ENCODE measurements around the gene LCN10. TPM values are rescaled to one million over a fixed set of nuclear protein-coding genes. Genes with fewer than 3 reads are reported as not detected.

LCN10 gene
- total and polyA plus RNA-seq, 2 of the 13 experiments (the other 11 are each of a cell fraction or from before 2014, with no cell fraction given), result 0.53 to 0.61 TPM

DNA sequence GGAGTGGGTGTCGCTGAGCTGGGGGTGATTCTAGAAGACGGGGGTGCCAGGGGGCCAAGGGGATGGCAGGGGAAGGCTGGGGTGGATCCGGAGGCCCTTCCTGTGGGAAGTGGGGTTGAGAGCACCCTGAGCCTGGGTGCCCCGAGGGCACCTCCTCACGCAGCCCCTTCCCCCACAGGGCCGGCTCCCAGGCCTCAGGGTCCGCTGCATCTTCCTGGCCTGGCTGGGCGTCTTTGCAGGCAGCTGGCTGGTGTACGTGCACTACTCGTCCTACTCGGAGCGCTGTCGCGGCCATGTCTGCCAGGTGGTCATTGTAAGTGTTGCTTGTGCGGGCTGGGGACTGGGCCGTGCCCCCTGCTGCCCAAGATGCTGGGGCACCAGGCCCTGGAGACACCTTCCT is 25.3 kb downstream of the LCN10 start:
- CTCF ChIA-PET (ENCODE audit: low intra/inter-chr PET ratio, low total read pairs), result no interaction called here
- H3K4me2 ChIP-seq (ENCODE audit: low read depth, low read length), result no peak overlapping the region
- H3K4me3 ChIP-seq (replicated peaks in 1 of 3; ENCODE audit: insufficient read depth in 1 of 3, low read depth in 2 of 3, low read length in 3 of 3), result no peak overlapping the region
- H3K9me3 ChIP-seq (ENCODE audit: low read length), result no peaks in the 10 kb centered on the region
- no peak overlapping the region for H3K27ac ChIP-seq (ENCODE audit: extremely low read length, insufficient read depth, low read length)
- H3K9ac ChIP-seq (ENCODE audit: insufficient read depth, low read depth, low read length), result no peak overlapping the region
- no peak overlapping the region for H2AFZ ChIP-seq (ENCODE audit: low read length)
- peaks cover 0 to 1% of the 10 kb centered on the region in 2 experiments; a peak in 1 of 5 replicates for H3K36me3 ChIP-seq (replicated peaks in 1 of 2; ENCODE audit: control insufficient read depth in 1 of 2, insufficient read depth in 2 of 2, low read length in 2 of 2)
- TF ChIP-seq ZNF761 (CRISPR knock-in tag; conservative IDR thresholded peaks at IDR 0.05) (no peak), ZNF138 (CRISPR knock-in tag; IDR thresholded peaks at IDR 0.05; ENCODE audit: low read depth) (no peak), FOXA1 (IDR thresholded peaks at IDR 0.05) (no peak), FOXA1 (CRISPR knock-in tag; IDR thresholded peaks at IDR 0.05) (no peak), RFXANK (CRISPR knock-in tag; IDR thresholded peaks at IDR 0.05) (no peak), KLF12 (CRISPR knock-in tag; IDR thresholded peaks at IDR 0.05; ENCODE audit: borderline replicate concordance) (no peak), MAZ (IDR thresholded peaks at IDR 0.05; ENCODE audit: borderline replicate concordance, low read depth, low read length) (no peak), MAZ (CRISPR knock-in tag; IDR thresholded peaks at IDR 0.05; ENCODE audit: low read depth) (no peak), ZC3H4 (CRISPR knock-in tag; IDR thresholded peaks at IDR 0.05; ENCODE audit: borderline replicate concordance) (no peak), ZNF160 (CRISPR knock-in tag; IDR thresholded peaks at IDR 0.05) (no peak), ZNF607 (CRISPR knock-in tag; IDR thresholded peaks at IDR 0.05; ENCODE audit: borderline replicate concordance) (no peak), SYNCRIP (IDR thresholded peaks at IDR 0.05; ENCODE audit: insufficient read depth, low read depth, low read length) (no peak), ZNF326 (CRISPR knock-in tag; IDR thresholded peaks at IDR 0.05; ENCODE audit: borderline replicate concordance) (no peak)
- TF ChIP-seq, protein P1, sequence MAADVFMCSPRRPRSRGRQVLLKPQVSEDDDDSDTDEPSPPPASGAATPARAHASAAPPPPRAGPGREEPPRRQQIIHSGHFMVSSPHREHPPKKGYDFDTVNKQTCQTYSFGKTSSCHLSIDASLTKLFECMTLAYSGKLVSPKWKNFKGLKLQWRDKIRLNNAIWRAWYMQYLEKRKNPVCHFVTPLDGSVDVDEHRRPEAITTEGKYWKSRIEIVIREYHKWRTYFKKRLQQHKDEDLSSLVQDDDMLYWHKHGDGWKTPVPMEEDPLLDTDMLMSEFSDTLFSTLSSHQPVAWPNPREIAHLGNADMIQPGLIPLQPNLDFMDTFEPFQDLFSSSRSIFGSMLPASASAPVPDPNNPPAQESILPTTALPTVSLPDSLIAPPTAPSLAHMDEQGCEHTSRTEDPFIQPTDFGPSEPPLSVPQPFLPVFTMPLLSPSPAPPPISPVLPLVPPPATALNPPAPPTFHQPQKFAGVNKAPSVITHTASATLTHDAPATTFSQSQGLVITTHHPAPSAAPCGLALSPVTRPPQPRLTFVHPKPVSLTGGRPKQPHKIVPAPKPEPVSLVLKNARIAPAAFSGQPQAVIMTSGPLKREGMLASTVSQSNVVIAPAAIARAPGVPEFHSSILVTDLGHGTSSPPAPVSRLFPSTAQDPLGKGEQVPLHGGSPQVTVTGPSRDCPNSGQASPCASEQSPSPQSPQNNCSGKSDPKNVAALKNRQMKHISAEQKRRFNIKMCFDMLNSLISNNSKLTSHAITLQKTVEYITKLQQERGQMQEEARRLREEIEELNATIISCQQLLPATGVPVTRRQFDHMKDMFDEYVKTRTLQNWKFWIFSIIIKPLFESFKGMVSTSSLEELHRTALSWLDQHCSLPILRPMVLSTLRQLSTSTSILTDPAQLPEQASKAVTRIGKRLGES (CRISPR knock-in tag; IDR thresholded peaks at IDR 0.05; ENCODE audit: borderline replicate concordance), result no peak
- TF ChIP-seq, protein P2, sequence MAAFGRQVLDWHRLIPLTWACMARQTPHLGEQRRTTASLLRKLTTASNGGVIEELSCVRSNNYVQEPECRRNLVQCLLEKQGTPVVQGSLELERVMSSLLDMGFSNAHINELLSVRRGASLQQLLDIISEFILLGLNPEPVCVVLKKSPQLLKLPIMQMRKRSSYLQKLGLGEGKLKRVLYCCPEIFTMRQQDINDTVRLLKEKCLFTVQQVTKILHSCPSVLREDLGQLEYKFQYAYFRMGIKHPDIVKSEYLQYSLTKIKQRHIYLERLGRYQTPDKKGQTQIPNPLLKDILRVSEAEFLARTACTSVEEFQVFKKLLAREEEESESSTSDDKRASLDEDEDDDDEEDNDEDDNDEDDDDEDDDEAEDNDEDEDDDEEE (CRISPR knock-in tag; IDR thresholded peaks at IDR 0.05), result no peak
- TF ChIP-seq, protein P3, sequence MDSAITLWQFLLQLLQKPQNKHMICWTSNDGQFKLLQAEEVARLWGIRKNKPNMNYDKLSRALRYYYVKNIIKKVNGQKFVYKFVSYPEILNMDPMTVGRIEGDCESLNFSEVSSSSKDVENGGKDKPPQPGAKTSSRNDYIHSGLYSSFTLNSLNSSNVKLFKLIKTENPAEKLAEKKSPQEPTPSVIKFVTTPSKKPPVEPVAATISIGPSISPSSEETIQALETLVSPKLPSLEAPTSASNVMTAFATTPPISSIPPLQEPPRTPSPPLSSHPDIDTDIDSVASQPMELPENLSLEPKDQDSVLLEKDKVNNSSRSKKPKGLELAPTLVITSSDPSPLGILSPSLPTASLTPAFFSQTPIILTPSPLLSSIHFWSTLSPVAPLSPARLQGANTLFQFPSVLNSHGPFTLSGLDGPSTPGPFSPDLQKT (CRISPR knock-in tag; IDR thresholded peaks at IDR 0.05; ENCODE audit: borderline replicate concordance), result no peak
- TF ChIP-seq, protein P4, sequence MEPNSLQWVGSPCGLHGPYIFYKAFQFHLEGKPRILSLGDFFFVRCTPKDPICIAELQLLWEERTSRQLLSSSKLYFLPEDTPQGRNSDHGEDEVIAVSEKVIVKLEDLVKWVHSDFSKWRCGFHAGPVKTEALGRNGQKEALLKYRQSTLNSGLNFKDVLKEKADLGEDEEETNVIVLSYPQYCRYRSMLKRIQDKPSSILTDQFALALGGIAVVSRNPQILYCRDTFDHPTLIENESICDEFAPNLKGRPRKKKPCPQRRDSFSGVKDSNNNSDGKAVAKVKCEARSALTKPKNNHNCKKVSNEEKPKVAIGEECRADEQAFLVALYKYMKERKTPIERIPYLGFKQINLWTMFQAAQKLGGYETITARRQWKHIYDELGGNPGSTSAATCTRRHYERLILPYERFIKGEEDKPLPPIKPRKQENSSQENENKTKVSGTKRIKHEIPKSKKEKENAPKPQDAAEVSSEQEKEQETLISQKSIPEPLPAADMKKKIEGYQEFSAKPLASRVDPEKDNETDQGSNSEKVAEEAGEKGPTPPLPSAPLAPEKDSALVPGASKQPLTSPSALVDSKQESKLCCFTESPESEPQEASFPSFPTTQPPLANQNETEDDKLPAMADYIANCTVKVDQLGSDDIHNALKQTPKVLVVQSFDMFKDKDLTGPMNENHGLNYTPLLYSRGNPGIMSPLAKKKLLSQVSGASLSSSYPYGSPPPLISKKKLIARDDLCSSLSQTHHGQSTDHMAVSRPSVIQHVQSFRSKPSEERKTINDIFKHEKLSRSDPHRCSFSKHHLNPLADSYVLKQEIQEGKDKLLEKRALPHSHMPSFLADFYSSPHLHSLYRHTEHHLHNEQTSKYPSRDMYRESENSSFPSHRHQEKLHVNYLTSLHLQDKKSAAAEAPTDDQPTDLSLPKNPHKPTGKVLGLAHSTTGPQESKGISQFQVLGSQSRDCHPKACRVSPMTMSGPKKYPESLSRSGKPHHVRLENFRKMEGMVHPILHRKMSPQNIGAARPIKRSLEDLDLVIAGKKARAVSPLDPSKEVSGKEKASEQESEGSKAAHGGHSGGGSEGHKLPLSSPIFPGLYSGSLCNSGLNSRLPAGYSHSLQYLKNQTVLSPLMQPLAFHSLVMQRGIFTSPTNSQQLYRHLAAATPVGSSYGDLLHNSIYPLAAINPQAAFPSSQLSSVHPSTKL (CRISPR knock-in tag; IDR thresholded peaks at IDR 0.05), result no peak
- POLR2A ChIA-PET, result interaction anchor here (1.3 kb wide), 1 partner anchor 10 kb away, joined by 3 read pairs; no protein-coding TSS in a partner anchor
- no TSS peak for BruUV-seq (replicated peaks)
- ATAC-seq (no peak), FAIRE-seq (no peak), DNase-seq (ENCODE audit: low spot score) (no peak)
- WGBS (ENCODE audit: low lambda C conversion rate), result 73% methylated on average over 3 of the region's 16 CpGs
- intact Hi-C loops (cut with micrococcal nuclease; ENCODE audit: unreplicated experiment), result no loop called here
- peaks cover 0 to 12% of the 10 kb centered on the region in 2 experiments; a peak in 3 of 5 replicates for H3K27me3 ChIP-seq (ENCODE audit: control insufficient read depth in 1 of 2, insufficient read depth in 2 of 2, low read length in 2 of 2)
- H3K79me2 ChIP-seq (ENCODE audit: insufficient read depth, low read length), result no peaks in the 10 kb centered on the region
- H4K20me1 ChIP-seq (ENCODE audit: insufficient read depth, low read length), result peaks cover 3% of the 10 kb centered on the region; the same call in 1 of the 2 replicates
- peaks cover 9% of the 10 kb centered on the region for H3K4me1 ChIP-seq (ENCODE audit: insufficient read depth, low read length)
- in situ Hi-C loops (cut with HindIII; ENCODE audit: extremely low pct_ligation_motif_present, low pct_unique_long_range_greater_than_20kb), result no loop called here
